Endodermal cell (in vitro differentiated cells): ENCODE data around the gene MUC22. TPM values are rescaled to one million over a fixed set of nuclear protein-coding genes. Genes with fewer than 3 reads are reported as not detected.

Experiments
- DNase-seq: peaks from one replicate; pipeline ENCODE4 v3.0.0-alpha.2; 2017
- H3K27ac ChIP-seq: 2 replicates; pipeline ENCODE4 v1.5.1; 2013; ENCODE audit warnings: mild to moderate bottlenecking, low read depth, low read length, moderate library complexity
- H3K27me3 ChIP-seq: 2 replicates; pipeline ENCODE4 v1.6.1; 2013; ENCODE audit warnings: mild to moderate bottlenecking, low read length, moderate library complexity; ENCODE audit not compliant: insufficient read depth, control insufficient read depth, poor library complexity, severe bottlenecking
- H3K36me3 ChIP-seq: 2 replicates; pipeline ENCODE4 v1.7.0; 2013; ENCODE audit warnings: mild to moderate bottlenecking, low read length, moderate library complexity; ENCODE audit not compliant: control insufficient read depth, insufficient read depth
- H3K4me1 ChIP-seq: one replicate; pipeline ENCODE4 v1.7.0; 2013; ENCODE audit warnings: low read length; ENCODE audit not compliant: control insufficient read depth, insufficient read depth
- H3K4me3 ChIP-seq: 2 replicates; pipeline ENCODE4 v1.5.1; 2013; ENCODE audit warnings: mild to moderate bottlenecking, low read length, moderate library complexity
- H3K9ac ChIP-seq: 2 replicates; pipeline ENCODE4 v1.6.1; 2013; ENCODE audit warnings: mild to moderate bottlenecking, low read length, moderate library complexity; ENCODE audit not compliant: poor library complexity, severe bottlenecking; ENCODE audit errors: extremely low read depth
- H3K9me3 ChIP-seq: 2 replicates; pipeline ENCODE4 v1.6.1; 2013; ENCODE audit warnings: mild to moderate bottlenecking, low read length, moderate library complexity; ENCODE audit not compliant: control insufficient read depth
- H3K27ac Mint-ChIP-seq: 2 replicates; pipeline ENCODE4 v1.8.0; 2020; ENCODE audit warnings: mixed read lengths
- H3K27me3 Mint-ChIP-seq: 2 replicates; pipeline ENCODE4 v1.8.0; 2021; ENCODE audit warnings: mild to moderate bottlenecking, mixed read lengths; ENCODE audit not compliant: insufficient read depth
- H3K36me3 Mint-ChIP-seq: 2 replicates; pipeline ENCODE4 v1.8.0; 2020; ENCODE audit warnings: low read depth, mixed read lengths
- H3K4me1 Mint-ChIP-seq: 2 replicates; pipeline ENCODE4 v1.8.0; 2020; ENCODE audit warnings: mixed read lengths
- H3K4me3 Mint-ChIP-seq: 2 replicates; pipeline ENCODE4 v1.8.0; 2020; ENCODE audit warnings: mild to moderate bottlenecking, moderate library complexity, mixed read lengths
- H3K9me3 Mint-ChIP-seq: 2 replicates; pipeline ENCODE4 v1.8.0; 2020; ENCODE audit warnings: mild to moderate bottlenecking, mixed read lengths
- WGBS, 2 experiments: methylation state at CpG; one replicate each; pipeline versions ENCODE4 v1.1.5 to v1.1.7; 2013; ENCODE audit warnings: missing lambda C conversion rate in 2 of 2, mixed read lengths in 1 of 2; ENCODE audit not compliant: insufficient coverage in 1 of 2, insufficient read length in 1 of 2; 5-methylcytosine and 5-hydroxymethylcytosine counted together
- total RNA-seq, 2 donors: library from RNA; stranded (reverse); fragmentation: NEBNext Ultra II Directional in 1 of 2; extraction: Animal tissue kit (Norgen Biotek cat#: 25700) in 1 of 2; gene quantifications; 2 replicates in 1 of 2; 3 replicates in 1 of 2; pipeline ENCODE4 v1.2.1, GENCODE V29; 2021
- TF ChIP-seq, protein P1 (sequence below): fragments of 200-600 bp; sonication (generic); conservative IDR thresholded peaks from 2 replicates; pipeline ENCODE4 v1.5.0; 2021; ENCODE audit warnings: antibody characterized with exemption, mild to moderate bottlenecking

The MUC22 gene
- total RNA-seq, 2 donors from 2014 or later = not detected

DNA sequence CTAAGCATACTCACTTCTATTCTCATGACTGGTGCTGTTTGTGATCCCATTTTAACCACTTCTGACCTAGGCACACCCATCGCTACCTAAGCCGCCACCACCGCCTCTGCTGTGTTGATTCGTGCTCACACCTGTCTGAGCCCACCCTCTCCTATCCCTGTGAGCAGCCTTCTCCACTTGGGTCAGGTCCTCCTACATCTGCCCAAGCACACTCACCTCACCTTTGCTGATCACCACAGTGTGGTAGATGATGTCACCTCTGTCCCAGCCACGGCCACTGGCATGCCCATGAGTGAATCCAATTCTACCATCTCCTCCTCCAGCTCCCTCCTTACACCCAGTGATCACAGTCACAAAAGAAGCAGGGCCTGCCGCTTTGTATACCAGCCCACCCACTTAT, 20.8 kb downstream of the MUC22 start:
- WGBS, 2 experiments = 86 to 91% methylated on average over 4 to 6 of the region's 6 CpGs
- Histone ChIP-seq H3K27ac (no peak overlapping the region), H3K4me1 (no peaks in the 10 kb centered on the region), H3K36me3 (no peaks in the 10 kb centered on the region), H3K9ac (no peak overlapping the region), H3K27me3 (peaks cover 7% of the 10 kb centered on the region), H3K4me3 (no peak overlapping the region), H3K9me3 (no peaks in the 10 kb centered on the region)
- TF ChIP-seq, protein P1, sequence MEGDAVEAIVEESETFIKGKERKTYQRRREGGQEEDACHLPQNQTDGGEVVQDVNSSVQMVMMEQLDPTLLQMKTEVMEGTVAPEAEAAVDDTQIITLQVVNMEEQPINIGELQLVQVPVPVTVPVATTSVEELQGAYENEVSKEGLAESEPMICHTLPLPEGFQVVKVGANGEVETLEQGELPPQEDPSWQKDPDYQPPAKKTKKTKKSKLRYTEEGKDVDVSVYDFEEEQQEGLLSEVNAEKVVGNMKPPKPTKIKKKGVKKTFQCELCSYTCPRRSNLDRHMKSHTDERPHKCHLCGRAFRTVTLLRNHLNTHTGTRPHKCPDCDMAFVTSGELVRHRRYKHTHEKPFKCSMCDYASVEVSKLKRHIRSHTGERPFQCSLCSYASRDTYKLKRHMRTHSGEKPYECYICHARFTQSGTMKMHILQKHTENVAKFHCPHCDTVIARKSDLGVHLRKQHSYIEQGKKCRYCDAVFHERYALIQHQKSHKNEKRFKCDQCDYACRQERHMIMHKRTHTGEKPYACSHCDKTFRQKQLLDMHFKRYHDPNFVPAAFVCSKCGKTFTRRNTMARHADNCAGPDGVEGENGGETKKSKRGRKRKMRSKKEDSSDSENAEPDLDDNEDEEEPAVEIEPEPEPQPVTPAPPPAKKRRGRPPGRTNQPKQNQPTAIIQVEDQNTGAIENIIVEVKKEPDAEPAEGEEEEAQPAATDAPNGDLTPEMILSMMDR = no peak
- Mint-ChIP-seq H3K4me1 (no peaks in the 10 kb centered on the region), H3K36me3 (no peaks in the 10 kb centered on the region), H3K27ac (no peak overlapping the region), H3K4me3 (no peak overlapping the region), H3K9me3 (no peaks in the 10 kb centered on the region), H3K27me3 (peaks cover 32% of the 10 kb centered on the region)
- no peak for DNase-seq

DNA sequence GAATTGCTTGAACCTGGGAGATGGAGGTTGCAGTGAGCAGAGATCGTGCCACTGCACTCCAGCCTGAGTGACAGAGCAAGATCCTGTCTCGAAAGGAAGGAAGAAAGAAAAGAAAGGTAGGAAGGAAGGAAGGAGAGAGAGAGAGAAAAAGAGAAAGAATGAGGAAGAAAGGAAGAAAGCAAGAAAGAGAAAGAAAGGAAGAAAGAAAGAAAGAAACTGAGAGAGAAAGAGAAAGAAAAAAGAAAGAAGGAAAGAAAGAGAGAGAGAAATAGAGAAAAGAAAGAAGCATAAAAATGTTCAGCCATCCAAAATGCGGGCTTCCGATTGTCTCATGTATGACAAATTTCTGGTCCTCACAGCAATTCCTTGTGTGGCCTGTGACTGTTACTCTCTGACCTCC, 22.8 kb downstream of the MUC22 start:
- TF ChIP-seq, protein P1 = no peak
- Mint-ChIP-seq H3K27me3 (peaks cover 28% of the 10 kb centered on the region), H3K27ac (no peak overlapping the region), H3K36me3 (no peaks in the 10 kb centered on the region), H3K4me1 (no peaks in the 10 kb centered on the region), H3K9me3 (no peaks in the 10 kb centered on the region), H3K4me3 (no peak overlapping the region)
- Histone ChIP-seq H3K27me3 (peaks cover 7% of the 10 kb centered on the region), H3K9me3 (no peaks in the 10 kb centered on the region), H3K36me3 (no peaks in the 10 kb centered on the region), H3K4me1 (no peaks in the 10 kb centered on the region), H3K27ac (no peak overlapping the region), H3K9ac (no peak overlapping the region), H3K4me3 (no peak overlapping the region)
- 87 to 96% methylated on average over 4 of the region's 4 CpGs for WGBS, 2 experiments
- no peak for DNase-seq

DNA sequence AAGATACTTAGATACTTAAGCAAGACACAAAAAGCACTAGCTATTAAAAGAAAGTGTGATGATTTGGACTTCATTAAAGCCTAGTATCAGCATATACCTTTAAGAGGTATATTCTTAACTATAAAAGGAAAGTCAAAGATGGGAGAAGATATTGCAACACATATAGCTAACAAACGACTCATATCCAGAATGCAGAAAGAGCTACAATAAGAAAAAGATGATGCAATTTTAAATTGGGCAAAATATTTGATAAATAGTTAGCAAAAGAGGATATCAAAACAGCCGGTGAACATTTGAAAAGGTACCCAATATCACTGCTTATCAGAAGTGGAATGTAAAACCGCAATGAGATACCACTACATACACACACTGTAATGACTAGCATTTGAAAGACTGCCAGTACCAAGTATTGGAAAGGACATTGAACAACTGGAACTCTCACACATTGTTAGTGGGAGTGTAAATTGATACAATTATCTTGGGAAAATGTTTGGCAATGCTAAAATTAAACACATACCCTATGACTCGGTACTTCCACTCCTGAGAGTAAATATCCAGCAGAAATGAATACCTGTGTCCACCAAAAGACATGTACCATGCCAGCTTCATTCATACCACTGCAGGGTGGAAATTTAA, 25.7 kb downstream of the MUC22 start:
- Histone ChIP-seq H3K4me3 (no peak overlapping the region), H3K36me3 (no peaks in the 10 kb centered on the region), H3K9me3 (no peaks in the 10 kb centered on the region), H3K27me3 (no peaks in the 10 kb centered on the region), H3K27ac (no peak overlapping the region), H3K9ac (no peak overlapping the region), H3K4me1 (no peaks in the 10 kb centered on the region)
- Mint-ChIP-seq H3K9me3 (no peaks in the 10 kb centered on the region), H3K4me3 (no peak overlapping the region), H3K36me3 (no peaks in the 10 kb centered on the region), H3K4me1 (peaks cover under 1% of the 10 kb centered on the region), H3K27me3 (peaks cover 9% of the 10 kb centered on the region), H3K27ac (no peak overlapping the region)
- WGBS, 2 experiments = 94 to 100% methylated on average over 1 to 4 of the region's 4 CpGs
- DNase-seq = no peak
- TF ChIP-seq, protein P1 = no peak
